NCI-H774 (cell line): ENCODE results near the gene C1orf50.
"Not testable (repeated sequence)": the region's sequence is repeated elsewhere in the genome, so short reads cannot be mapped to it uniquely, and the experiment has no call there.

ENCODE experiments used
- DNase-seq: peaks from one replicate; lab custom pipeline; 2025; lab: John Stamatoyannopoulos, UW

The C1orf50 gene

DNA sequence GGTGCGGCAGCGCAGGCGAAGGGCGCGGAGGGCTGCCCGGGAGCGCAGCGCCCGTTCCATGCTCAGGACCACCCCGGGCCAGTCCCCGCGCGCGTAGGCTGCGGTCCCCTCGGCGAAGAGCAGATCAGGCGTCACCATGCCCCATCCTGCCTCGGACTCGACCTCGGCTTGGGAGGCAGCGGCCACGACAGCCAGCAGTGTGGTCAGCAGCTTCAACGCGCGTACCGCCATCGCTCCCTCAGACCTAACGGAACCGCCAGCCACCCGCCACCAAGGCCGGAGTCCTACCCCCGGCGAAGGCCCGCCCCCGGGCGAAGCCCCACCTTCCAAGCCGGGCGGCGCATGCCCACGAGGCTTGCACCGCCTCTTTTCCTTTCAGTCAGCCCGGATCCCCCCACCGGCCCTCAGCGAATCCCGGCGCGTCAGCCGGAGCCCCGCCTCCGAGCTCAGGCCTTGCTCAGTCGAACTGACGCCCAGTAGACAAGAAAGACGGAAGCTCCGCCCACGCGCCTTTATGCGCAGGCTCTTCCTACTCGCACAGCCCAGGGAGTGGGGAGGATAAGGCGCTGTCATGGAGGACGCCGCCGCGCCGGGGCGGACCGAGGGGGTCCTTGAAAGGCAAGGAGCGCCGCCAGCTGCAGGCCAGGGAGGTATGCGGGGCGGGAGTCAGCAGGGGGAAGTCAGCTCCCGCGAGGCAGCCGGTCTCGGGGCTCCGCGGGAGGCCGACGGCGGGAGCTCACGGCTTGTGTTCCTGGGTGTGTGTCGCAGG is at the start of gene C1orf50, which contains the start of gene P3H1:
Gene C1orf50, plus strand, starts transcription at position 509 of the 769 bp plus-strand sequence. Its CDS starts 63 bp downstream, at position 572.
Gene P3H1, minus strand, starts transcription at position 288 of the 769 bp plus-strand sequence. Its CDS starts 57 bp downstream, at position 231.
- peak; percentile 100 for DNase-seq

GRCh38 chr1:42720868-42721267 is 46.2 kb upstream of the C1orf50 start:
- DNase-seq, result no peak

DNA sequence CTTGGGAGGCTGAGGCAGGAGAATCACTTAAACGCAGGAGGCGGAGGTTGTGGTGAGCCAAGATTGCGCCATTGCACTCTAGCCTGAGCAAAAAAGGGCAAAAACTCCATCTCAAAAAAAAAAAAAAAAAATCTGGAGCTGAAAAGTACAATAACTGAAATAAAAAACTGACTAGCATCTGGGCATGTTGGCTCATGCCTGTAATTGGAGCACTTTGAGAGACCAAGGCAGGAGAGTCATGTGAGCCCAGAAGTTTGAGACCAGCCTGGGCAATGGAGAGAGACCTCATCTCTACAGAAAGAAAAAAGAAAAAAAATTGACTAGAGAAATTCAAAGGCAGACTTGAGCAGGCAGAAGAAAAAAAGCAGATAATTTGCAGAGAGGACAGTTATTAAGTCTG is 45.1 kb upstream of the C1orf50 start:
- no peak for DNase-seq

GRCh38 chr1:42722403-42722802 is 44.6 kb upstream of the C1orf50 start:
- not testable (repeated sequence) for DNase-seq

DNA sequence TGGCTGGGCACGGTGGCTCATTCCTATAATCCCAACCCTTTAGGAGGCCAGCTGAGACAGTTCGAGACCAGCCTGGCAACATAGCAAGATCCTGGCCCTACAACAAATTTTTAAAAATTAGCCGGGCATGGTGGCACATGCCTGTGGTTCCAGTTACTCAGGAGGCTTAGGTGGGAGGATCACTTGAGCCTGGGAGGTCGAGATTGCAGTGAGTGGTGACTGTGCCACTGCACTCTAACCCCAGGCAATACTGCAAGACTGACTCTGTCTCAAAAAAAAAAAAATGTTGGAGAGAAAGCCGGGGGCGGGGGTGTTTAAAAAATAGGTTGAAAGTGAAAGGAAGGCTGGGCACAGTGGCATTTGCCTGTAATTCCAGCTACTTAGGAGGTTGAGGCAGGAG is 43.5 kb upstream of the C1orf50 start:
- no peak for DNase-seq

GRCh38 chr1:42725820-42726219 is 41.2 kb upstream of the C1orf50 start:
- not testable (repeated sequence) for DNase-seq

GRCh38 chr1:42730002-42730401 is 37.0 kb upstream of the C1orf50 start:
- DNase-seq, result no peak

DNA sequence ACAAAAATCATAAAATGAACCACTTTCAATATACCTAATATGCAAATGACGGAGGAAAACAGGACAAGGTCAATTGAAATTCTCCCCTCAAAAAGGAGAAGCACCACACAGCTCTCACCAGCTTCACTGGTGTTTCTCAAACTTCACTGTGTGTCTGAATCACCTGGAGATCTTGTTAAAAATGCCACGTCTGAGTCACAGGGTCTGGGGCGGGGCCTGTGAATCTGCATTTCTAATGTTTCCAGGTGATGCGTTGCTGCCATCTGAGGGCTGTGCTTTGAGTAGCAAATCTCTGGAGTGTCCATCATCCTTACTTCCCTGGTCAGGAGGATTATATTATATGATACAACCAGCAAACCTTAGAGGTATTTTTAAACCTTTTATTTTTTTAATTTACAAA is 36.1 kb upstream of the C1orf50 start:
- no peak for DNase-seq

GRCh38 chr1:42731585-42731984 is 35.5 kb upstream of the C1orf50 start:
- no peak for DNase-seq

- no peak for DNase-seq
These were observed 34.8 kb upstream of the C1orf50 start for GRCh38 chr1:42732126-42732680.

DNA sequence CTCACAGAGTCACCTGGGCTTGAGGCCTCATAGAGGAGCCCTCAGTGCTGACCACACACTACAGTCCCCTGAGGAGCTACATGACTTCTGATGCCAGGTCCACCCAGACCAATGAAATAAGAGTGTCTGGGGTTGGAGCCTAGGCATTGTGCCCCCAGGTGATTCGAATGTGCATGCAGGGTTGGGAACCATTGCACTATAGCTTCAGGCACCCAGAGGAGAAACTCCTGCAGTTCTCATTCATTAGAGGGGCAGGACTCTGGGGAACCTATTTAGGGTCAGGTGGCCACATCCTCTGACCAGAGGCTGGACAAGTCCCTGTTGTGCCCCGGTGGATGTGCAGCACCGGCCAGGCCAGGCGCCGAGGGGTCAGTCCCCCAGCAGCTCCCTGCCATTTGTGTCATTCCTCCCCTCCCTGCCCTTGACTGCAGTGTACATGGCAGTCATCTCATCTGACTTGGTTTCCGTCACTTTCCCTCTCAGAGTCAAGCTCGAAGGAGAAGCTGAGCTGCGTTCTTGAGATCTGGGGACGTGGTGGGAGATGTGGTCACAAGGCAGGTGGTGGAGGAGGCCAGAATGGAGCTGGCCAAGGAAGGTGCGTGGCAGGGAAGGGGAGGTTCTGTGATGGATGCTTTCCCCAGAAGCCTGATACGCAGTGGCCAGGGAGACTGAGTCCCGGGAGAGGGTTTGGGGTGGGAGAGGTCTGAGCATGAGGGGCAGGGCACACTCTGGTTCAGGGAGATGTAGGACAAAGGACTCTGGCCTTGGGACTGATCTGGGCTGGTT is 33.4 kb upstream of the C1orf50 start:
- no peak for DNase-seq

GRCh38 chr1:42734201-42735035 is 32.6 kb upstream of the C1orf50 start:
- no peak for DNase-seq

DNA sequence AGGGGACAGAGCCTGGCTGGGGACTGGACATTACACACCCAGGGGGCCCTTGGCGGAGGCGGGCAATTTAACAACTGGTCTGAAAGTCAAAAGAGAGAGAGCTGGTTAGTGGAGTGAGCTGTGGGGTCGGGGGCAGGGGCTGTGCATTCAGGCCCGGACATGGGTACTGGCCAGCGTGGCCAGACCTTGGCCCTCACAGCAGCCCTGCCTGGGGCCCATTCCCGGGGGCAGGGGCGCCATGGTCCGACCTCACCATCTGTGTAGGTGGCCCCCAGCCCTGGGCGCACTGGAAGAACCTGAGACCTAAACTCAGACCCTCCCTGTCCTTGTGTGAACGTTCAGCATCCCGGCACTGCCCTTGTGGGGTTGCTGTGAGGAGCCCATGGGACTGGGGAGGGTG is 32.0 kb upstream of the C1orf50 start:
- DNase-seq, result no peak

DNA sequence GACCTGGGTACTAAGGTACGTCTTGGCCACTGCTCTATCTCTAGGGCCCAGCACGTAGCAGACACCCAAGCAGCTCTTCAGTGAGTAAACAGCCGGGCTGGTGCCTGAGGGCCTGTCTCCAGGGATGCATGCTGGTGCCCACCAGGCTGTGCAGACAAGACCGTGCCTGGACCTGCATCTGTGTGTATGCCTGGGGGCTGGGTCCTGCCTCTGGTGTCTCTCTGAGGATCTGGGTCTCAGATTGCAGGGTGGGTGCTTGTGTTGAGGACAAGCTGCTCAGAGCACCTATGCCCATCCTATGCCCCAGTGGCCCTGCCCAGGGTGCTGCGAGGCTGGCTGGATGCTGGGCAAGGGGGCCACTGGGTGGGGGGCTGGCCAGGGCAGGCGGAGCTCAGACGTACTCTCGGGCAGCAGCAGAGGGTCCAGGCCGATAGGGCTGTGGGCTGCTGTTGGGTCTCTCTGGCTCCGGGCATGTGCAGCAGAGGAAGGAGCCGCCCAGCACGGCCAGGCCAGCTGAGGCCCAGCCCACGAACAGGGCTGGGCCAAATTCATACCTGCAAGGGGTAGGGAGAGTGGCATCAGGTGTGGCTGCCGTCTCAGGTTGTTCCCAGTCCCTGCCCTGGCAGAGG is 31.5 kb upstream of the C1orf50 start:
- DNase-seq, result no peak

DNA sequence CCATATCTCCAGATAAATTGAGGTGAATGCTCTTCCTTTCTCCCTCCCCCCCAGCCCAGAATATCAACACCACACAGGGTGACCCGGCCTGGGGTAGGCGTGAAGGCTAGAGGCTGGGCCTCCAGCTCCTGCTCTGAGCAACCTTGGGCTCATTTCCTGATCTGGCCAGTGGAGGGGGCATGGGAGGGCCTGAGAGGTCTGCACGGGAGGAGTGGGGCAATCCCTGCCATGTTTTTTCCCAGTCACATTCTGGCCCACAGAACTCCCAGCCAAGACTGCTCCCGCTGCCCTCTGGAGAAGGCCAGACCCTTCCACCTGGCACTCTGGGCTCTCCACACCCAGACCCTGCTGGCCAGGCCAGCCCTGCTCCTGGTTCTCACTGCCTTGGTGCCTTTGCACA is 30.9 kb upstream of the C1orf50 start:
- no peak for DNase-seq

GRCh38 chr1:42736571-42737200 is 30.4 kb upstream of the C1orf50 start:
- DNase-seq, result no peak

DNA sequence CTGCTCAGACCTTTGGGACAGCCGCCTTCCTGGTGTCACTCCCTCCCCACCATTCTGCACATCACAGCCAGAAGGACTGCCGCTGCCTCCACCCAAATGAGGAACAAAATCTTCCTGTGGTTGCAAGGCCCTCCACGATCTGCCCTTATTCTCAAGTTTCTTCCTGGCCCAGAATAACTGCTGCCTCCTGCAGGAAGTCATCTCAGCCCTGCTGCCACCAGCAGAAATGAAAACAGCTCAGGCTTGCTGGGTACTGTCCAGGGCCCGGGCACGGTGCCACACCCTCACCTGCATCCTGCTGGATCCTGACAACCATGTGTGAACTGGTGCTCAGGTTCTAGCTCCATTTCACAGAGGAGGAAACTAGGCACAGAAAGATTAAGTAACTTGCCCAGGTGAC is 29.8 kb upstream of the C1orf50 start:
- DNase-seq, result no peak

DNA sequence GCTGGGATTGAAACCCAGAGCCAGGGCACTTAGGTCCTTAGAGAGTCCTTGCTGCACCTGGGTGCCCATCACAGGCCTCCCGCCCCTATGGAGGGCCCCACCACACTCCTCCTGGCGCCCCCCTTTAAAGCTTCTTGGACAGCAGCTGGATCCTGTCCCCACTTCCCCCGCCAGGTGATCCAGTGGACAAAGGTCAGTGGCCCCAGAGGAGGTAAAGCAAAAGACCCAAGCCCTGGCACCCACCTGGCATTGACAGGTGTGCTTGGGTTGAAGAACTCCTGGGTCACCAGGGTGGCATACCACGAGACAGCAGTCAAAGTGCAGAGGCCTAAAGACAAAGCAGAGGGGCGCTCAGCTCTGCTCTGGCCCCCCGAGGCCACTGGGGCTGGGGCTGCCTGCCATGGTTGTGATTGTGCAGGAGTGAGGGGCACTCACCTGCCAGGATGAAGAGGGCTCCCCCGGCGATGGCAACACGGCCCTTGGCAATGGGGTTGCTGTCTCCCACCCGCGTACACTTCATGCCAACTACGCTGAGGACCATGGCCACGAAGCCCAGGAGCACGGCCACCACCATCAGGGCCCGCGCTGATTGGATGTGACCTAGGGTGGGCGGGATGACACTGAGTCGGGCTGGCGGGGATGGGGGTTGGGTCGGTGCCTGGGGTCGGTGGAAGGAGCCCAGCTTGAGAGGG is 28.9 kb upstream of the C1orf50 start:
- no peak for DNase-seq

- no peak for DNase-seq
These were observed 28.3 kb upstream of the C1orf50 start for GRCh38 chr1:42738678-42739226.
